GOT3 (cell line): ENCODE results near the gene RIMBP2.

Source experiments
- DNase-seq: peaks from one replicate; lab custom pipeline; 2025; ENCODE audit warnings: mixed read lengths; lab: John Stamatoyannopoulos, UW

The RIMBP2 gene

DNA sequence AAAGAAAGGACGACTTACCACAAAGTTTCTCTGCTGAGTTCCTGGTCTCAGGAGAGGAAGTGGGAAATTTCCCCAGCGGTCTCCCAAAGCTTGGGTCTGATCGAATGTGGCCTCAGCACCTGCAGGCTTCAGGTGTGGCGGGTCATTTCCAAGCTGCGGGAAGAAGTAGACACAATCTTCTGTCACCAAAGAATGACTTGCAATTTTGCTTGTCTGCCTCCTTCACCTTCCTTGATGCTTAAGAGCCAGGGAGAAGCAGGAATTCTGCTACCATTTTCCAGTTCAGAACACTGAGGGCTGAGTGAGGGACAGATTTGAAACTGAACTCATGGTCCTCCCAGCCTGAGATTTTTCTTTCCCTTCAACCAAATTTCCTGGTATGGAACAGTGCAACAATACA, 87.8 kb downstream of the RIMBP2 start:
- no peak for DNase-seq

DNA sequence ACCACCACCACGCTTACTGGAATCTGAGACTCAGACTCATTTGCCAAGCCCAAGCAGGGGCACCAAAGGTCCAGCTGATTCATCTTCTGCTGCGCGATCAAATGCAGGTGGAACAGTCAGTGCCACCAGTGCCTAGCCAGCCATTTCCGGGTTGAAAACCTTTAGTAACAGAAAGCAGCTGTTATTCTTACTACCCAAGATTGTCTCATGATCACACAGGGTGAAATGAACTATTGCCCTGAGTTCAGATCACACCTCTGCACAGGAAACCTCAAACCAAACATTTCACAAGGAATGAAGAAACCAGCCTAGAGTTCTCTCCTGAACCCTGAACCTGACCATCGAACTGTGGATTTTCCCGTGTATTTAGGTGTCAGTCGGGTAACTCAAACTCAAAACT, 88.9 kb downstream of the RIMBP2 start:
- no peak for DNase-seq

DNA sequence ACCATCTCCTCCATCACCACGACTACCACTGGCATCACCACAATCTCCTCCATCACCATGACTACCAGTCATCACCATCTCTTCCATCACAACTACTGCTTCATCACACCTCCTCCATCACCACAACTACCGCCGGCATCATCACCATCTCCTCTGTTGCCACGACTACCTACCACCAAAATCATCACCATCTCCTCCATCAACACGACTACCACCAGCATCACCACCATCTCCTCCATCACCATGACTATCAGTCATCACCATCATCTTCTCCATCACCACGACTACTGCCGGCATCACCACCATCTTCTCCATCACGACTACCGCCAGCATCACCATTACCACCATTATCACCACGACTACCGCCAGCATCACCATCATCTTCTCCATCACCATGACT, 89.5 kb downstream of the RIMBP2 start:
- DNase-seq = no peak

DNA sequence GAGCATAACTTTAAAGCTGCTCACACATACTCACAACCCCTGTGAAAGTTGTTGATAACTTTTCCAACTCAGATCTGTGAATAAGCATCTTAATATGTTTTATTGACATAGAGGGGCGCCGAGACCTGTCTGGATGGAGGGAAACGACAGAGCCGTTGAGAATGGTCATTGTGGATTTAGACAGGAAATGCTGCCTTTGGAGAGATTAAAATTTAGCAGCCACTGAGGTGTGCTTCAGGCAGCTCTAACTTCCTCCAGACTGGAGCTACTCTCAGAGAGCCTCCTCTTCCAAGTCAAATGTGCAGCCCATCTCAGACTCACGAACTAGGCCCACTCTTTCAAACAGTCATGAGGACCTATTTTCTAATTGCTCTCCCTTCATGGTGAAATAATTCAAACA, 90.9 kb downstream of the RIMBP2 start:
- DNase-seq = no peak

DNA sequence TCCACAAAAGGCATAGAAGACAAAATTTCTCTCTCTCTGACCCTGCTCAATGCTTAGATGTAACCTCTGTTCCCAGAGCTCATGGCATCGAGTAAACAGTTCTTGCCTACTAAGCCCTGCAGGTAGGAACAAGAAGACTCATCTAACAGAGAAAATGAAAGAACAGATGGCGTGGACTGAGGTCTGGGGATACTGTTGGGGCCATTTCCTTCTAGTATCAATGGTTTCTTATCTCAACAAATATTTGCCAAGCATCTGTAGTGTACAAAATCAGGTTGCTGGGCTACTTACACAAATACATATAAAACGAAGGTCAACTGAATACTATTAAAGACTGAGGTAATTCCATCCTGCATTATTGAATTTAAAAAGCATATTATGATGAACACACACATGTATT, 93.3 kb downstream of the RIMBP2 start:
- no peak for DNase-seq

DNA sequence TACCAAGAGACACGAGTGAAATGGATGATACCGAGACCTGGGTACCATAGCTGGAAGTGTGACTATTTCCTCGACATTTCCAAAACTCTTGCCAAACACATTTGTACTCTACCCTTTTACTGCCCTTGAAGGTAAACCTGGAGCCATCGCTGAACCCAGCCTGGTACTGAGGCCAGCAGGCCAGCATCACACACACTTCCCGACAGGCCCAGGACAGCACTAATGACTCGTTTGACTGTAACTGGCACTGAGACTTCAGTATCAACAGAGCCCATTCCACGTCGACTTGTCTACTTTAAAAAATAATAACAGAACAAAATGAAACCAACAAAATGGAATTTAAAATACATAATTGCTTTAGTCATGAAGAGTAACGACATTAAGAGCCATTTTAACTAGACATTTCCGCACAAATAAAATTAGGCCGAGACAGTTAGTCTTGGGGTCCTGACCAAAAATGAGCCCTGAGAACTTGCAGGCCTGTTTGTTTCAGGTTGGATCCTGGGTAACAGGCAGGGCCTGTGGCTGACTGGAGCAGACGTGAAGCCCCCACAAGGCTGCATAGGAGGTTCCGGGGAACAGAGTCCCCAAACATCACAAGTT, 94.3 kb downstream of the RIMBP2 start:
- no peak for DNase-seq

DNA sequence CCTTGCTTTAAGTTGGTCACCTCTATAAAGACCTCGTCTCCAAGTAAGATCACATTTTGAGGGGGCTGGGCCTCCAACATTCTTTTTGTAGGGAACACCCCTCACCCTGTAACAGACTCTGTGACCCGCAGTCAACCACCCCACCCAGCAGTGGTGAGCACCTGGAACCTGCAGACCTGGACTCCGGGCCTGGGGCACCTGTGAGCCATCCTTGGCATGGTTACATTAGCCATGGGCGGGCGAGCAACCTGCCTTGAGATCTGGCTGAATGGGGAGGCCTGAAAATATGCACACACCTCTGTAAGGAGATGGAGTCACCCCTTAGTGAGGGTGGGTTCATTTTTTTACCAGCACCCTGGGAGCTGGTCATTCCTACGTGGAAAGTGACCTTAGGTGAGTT, 95.3 kb downstream of the RIMBP2 start:
- no peak for DNase-seq

DNA sequence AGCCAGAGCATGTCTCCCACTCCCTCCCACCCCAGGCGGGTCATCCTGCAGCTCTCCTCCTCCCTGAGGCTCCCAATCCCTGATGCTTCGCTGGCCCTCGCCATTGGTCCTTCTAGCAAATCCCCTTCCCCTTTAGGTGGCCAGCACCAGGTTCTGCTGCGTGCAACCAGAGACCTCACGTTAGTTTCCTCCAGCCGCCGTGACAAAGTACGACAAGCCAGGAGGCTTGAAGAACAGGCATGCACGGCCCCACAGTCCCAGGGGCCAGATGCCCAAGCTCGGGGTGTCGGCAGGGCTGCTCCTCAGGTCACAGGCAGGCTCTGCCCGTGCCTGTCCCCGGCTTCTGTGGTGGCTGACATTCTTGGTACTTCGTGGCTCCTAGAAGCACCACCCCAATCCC, 95.8 kb downstream of the RIMBP2 start:
- DNase-seq = no peak

DNA sequence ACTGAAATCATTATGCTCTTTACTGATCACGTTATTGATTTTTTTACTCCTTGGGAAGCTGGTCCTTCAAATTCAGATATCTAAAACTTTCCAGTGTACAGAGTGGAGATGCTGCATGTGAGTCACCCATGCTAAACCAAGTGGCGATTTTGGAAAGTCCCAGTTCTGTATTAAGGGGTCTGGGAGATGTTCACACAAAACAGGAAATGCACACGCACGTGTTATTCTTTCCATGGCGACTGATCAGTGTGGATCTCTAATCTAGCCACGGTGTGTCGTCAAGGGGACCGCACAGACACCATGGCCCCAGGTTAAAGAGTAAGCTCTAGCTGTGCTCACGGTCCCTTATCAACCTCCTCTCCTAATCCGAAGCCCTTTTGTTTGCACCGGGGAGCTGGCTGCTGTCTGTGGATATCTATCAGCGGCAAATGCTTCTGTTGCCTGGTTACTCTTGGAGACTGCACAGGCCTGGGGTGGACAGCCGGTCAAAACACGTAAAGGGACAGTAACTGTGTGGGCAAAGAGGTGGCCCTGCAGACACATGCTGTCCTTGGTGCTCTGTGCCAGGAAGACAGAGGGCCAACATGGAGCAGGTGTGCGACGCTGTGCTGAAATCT, 96.6 kb downstream of the RIMBP2 start:
- DNase-seq = no peak

DNA sequence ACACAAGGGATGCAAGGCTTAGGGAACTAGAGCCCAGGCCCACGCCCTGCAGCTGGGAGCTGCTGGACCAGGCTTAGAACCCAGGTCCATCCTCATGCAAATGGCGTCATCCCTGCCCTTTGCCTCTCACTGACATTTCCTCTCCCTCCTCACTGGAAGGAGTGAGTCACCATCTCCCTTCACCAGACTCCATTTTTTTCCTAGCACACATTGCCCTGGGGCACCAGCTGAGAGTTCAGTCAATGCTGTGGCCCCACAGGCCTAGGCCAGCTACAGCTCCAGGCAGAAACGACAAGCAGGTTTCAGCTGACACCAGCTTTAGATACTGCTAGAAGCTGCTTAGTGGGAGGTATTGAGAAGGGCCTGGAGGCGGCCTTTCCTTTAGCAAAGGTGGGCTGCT, 98.9 kb downstream of the RIMBP2 start:
- DNase-seq = no peak

DNA sequence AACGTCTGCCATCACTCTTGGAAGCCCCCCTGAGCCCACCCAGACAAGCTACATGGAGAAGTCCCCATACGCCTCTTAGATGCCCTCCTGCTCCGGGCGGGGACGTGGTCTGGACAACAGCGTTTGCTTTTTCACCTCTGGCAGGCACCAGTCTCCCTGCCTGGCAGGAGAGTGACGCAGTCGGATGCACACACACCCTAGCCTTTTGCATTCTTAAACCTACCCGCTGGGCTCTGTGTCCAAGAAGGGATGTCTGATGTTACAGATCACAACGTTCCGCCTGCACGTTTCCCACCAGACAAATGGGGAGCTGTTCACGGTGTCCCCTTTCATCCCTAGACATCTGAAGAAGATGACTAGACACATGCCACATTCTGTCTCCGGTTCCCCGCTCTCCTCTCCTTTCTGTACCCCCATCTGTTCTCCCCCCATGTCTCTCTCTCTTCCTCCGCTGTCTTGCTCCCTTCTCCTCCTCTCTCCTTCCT, 100.2 kb downstream of the RIMBP2 start:
- no peak for DNase-seq

DNA sequence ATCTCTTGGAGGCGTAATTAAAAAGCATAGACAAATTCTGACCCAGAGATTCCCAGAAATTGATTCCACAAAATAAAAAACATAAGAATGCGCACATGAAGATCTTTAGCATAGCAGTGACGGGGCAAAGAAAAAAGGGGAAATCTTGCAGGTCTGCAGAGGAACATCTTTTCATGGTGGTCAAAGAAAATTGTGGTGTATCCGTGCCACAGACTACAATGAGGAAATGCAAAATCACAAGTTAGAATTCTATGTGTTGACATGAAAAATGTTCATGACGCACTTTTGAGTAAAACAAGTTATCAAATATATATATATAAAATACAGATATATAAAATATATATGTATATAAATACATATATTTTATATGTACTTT, 101.6 kb downstream of the RIMBP2 start:
- no peak for DNase-seq

DNA sequence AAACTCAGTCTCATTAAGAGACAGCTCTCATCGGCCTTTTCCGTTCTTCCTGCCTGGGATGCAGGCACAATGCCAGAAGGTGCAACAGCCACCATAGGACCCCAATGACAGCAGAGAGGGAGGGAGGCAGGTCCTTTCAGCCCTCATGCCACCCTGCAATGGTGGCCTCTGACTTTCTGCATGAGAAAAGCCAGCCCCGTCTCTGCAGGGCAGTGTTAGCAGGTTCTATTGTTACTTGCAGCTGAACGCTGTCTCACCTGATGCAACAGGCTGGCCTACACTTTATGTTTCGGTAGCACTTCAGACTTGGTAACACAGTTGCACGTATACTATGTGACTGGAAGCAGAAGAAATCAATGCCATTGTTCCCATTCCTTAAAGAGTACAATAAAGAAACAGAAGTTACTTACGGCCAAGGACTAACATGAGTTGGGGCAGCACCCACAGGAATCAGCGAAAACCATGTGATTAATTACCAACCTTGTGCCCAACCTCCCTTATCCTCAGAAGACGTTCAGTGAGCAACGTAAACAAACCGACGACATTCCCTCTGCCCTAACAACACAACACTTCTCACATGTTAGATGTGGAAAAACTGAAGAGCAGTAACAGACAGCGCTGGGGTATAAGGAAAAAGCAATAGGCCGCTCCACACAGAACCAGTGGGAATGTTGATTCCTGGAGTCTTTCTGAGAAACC, 102.1 kb downstream of the RIMBP2 start:
- DNase-seq = no peak

DNA sequence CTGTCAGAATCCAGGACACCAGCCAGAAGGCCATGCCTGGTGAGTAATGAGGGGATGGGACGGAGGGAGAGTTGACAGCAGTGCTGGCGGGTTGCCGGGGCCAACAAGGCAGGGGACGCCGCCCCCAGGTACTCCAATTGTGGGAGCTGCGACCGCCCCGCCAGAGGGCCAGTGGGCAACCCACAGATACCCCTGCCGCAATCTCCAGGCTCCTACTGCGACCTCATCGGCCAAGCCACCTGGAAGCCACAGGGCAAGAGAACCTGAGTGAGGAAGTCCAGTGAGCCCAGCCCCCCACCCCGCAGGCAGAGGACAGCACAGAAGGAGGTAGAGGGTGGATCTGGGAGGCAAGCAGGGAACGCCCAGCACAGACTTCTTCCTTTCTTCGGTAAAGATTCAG, 103.0 kb downstream of the RIMBP2 start:
- DNase-seq = no peak

DNA sequence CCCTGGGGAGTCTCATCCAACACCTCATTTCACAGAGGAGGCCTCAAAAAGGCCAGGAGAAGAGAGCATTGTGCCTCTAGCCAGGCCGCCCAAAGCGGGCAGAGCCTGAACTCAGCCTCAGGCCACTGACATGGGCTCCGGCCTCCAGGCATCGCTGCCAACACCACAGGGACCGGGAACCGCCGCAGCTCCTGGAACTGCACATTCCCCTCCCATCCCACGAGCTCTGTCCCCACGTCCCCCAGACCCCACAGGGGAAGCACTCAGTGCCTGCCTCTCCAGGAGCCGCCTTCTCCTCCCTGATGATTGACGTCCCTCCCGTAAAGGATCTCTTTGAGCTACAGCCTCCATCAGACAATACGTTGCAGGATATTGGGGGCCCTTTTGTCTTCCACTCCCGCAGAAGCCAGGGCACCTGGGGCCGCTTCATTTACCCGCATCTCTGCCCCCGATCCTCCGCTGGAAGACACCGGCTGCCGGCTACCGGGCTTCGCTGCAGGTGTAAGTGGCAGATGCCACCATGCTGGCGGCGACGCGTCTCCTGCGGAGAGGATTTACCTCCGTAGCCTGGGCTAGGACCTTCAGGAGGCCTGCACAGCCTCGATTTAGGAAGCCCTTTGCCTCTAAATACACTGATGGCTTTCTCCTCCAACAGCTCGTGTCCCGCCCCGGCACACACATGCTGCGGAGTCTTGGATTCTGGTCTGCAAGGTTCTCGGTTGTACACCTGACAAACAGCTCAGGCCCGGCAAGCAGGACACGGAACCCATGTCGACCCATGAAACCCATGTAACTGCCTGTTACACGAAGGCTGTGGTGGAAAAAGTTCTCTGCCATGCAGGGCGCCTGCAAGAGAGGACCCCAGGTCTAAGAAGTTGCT, 104.8 kb downstream of the RIMBP2 start:
- no peak for DNase-seq

DNA sequence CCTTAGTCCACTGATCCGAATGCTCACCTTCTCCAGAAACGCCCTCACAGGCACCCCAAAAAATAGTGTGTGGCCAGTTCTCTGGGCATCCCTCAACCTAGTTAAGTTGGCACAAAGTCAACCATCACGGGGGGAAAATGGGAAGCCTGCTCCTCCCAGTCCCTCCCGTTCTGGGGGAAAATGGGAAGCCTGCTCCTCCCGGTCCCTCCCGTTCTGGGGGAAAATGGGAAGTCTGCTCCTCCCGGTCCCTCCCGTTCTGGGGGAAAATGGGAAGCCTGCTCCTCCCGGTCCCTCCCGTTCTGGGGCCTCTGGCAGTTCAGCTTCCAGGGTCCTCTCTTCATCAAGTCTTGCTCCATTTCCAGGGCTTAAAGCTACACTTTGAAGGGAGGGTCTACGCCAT, 106.1 kb downstream of the RIMBP2 start:
- DNase-seq = no peak

DNA sequence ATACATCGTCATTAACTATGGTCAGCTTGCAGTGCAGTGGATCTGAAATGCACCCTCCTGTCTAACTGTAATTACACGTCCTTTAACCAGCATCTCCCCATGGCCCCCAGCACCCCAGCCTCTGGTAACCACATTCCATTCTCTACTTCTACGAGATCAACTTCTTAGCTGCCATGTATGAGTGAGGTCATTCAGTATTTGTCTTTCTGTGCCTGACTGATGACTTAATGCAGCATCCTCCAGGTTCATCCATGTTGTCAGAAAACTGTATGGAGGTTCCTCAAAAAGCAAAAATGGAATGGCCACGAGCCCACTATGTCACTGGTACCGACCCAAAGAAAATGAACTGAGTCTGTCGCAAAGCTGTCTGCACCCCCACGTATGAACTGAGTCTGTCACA, 107.3 kb downstream of the RIMBP2 start:
- DNase-seq = no peak

DNA sequence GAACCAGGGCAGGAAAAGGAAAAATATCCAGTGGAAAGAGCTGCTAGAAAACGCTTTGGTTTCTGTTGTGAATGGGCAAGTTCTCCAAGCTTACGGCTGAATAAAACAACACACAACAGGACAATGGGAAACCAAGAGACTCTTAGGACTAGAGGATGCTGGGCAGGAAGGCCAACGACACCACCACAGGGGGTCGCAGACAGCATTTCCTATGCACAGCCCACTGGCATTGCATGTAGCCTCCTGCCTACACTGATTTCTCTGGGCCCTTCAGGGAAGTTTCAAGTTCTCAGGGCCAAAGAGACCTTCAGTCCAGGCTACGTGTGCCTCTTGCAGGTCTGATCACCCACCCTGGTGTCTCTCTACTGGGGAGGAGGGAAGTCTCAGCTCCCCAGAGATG, 108.0 kb downstream of the RIMBP2 start:
- DNase-seq = no peak

DNA sequence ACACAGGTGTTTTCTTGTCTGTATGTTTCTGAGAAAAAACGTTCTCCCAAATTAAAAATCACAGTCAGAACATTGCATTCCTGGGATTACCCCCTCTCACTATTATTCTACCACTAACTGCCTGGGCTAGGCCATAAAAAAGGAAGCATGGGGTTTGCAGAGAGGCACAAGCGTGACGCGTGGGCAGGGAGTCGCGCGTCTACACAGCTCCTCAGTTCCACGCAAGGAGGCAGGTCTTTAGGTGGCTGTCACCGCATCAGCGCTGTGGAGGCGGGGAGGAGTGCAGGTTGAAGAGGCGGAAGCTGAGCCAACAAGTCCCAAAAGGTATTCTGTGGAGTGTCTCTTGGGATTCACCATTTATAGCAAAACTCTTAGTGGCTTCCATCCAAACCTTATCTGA, 109.9 kb downstream of the RIMBP2 start:
- DNase-seq = no peak

DNA sequence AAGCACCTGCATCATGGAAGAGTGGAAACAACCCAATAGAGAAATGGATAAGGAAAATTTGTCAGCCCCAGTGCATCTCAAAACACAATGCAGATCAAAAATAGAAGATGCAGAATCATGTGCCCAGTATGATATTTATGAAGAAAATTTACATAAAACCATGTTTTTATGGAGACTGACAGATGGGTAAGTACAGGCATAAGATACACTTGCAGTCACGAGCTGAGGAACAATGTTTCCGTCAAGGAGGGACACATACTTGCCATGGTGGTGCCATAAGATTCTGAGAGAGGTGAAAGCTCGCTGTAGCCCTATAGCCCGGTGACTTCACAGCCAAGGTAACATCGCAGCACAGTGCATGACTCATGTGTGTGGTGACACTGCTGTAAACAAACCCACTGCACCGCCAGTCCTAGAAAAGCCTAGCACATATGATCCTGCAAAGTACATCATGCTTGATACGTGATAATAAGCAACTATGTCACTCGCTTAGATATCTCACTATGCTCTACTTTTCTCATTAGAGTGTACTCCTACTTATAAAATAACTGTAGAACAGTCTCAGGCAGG, 112.6 kb downstream of the RIMBP2 start:
- no peak for DNase-seq

DNA sequence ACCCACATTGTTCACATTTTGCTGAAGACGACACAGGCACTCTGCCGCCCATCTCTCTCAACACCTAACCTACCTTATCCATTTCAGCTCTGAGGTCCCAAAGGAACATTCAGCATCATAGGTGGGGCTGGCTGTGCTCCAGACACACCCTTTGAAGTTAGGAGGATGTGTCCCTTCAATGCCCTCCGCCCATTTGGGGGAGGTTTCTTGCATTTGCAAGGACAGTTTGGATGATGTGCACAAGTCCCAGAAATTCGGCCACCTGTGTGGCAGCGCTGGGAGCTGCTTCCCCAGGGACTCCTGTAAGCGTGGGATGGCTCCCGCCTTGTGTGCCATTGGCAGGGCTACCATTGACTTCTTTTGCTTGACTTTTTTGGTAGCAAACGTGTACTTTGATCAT, 113.8 kb downstream of the RIMBP2 start:
- DNase-seq = no peak

DNA sequence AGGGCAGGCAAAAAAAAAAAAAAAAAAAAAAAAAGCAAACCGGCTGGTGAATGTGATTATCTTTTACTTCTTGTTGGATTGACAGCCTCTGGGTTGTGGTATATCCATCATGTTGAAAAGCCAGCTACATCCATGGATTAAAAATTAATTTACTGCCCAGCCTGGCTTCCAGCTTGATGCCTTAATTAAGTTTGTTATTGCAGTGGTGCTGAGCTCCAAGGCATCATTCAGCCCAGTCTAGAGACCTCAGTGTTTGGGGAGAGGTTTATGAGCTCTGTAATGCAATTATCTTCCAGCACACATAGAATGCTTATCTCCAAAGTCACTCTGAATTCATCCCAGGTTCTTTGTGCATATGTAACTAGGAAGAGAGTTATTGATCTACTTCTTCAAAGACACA, 114.8 kb downstream of the RIMBP2 start:
- no peak for DNase-seq
